Activated T-cell treated with anti-CD3 and anti-CD28 coated beads for 48 hours (primary cell): Measurements from ENCODE around the gene PPP1R16B.
"Not testable (repeated sequence)": the region's sequence is repeated elsewhere in the genome, so short reads cannot be mapped to it uniquely, and the experiment has no call there.

Experiments
- DNase-seq: peaks from one replicate; pipeline ENCODE4 v3.0.0-alpha.2; 2020; ENCODE audit warnings: low read depth

Gene PPP1R16B

DNA sequence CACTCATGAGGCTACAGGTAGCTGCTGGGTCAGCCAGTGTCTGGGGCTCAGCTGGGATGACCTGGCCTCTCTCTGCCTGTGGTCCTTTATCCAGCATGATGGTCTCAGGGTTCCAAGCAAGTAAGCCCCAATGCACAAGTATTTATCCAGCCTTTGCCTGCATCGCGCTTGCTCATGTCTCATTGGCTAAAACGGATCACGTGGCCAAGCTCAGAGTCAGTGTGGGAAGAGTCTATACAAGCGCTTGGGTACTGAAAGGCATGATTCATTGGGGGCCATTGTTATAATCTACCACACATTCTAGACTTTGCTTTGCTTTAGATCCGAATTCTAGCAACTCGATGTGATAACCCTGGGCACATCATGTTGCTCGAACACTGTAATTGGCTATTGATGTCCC is 48.3 kb downstream of the PPP1R16B start:
- DNase-seq, result no peak

DNA sequence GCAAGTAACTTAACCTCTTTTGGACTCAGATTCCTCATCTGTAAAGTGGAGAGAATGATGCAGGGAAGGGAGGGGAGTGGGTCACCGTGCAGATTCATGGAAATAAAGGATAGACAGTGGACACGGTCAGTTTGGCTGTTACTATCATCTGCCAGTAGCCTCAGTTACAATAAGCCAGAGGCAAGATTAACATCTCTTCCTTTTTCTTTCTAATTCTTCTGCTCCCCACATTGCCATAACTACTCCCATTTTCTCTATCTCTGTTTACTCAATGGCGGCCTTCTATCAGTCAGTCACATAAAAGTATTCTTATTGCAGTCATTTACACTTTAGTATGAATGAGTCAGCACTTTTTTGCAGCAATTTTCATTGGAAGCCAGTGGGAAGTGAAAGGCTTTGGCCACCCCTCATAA is 49.2 kb downstream of the PPP1R16B start:
- DNase-seq, result no peak

DNA sequence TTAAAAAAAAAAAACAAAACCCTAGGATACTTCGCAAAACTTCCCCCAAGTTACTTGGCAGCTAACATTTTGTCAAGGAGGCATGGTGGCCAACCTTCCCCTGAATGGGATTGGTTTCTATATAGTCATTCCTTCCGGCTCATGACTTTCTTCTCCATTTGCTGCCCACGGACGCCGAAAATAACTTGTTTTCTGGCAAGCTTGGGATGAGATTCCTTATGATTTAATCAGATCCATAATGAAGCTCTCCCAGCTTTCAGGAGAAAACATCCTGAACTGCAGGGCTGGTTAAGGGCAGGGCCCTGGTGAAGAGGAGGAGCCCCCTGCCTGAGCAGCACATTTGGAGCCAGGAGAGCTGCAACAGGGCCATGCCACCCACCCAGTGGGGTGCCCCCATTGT is 49.9 kb downstream of the PPP1R16B start:
- no peak for DNase-seq

DNA sequence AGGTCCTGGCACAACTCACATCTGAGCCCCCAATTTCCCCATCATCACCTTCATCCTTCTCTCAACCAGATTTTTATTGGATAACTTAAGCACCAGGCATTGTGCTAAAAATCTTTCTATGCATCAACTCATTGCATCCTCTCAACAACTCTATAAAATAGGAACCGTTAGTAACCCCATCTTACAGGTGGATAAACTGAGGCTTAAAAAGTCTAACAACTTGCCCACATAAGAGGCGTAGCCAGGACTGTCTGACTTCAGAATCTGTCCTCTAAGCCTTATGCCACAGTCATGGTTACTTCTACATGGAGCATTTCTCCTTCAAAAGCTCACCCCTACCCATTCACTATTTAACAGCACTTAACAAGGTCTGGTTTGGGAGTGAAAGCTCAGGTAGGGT is 51.1 kb downstream of the PPP1R16B start:
- DNase-seq, result no peak

DNA sequence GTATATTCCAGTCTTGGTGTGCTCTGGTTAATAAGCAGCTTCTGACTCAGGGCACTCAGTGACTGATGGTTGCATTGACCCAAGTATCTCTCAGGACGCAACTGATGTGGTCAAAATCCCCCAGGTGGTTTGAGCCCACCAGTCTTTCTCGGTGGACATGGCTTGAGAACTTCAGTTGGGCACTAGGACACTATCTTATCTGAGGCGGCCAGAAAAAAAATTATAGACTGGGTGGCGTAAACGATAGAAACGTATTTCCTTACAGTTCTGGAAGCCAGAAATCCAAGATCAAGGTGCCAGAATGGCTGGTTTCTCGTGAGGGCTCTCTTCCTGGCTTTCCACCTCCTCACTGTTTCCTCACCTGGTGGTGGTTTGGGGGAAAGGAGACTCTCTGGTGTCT is 52.2 kb downstream of the PPP1R16B start:
- no peak for DNase-seq

DNA sequence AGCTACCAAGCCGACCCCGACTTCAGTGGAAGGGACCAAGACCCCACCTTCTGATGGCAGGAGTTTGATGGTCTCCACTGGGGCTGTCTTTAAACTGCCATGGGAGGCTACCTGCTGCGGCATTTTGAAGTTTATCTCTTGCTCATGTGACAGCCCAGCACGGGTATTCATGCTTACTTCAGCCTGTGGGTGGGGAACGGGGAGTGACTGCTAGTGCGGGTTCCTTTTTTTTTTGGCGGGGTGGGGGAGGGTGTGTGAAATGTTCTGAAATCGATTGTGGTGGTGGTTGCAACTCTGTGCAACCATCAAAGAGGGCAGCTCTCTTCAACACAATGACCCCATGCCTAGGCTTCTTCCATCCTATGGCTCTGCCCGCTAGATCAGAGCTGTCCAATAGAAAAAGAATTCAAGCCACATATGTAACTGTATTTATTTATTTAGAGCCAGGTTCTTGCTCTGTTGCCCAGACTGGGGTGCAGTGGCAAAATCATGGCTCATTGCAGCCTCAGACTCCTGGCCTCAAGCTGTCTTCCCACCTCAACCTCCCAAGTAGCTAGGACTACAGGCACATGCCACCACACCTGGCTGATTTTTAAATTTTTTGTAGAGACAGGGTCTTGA is 53.7 kb downstream of the PPP1R16B start:
- DNase-seq, result no peak

DNA sequence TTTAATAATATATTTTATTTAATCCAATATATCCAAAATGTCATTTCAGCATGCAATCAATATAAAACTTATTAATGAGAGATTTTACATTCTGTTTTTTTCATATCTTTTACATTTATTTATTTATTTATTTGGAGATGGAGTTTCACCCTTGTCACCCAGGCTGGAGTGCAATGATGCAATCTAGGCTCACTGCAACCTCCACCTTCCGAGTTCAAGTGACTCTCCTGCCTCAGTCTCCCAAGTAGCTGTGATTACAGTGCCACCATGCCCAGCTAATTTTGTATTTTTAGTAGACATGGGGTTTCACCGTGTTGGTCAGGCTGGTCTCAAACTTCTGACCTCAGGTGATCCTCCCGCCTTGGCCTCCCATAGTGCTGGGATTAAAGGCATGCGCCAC is 54.4 kb downstream of the PPP1R16B start:
- not testable (repeated sequence) for DNase-seq

DNA sequence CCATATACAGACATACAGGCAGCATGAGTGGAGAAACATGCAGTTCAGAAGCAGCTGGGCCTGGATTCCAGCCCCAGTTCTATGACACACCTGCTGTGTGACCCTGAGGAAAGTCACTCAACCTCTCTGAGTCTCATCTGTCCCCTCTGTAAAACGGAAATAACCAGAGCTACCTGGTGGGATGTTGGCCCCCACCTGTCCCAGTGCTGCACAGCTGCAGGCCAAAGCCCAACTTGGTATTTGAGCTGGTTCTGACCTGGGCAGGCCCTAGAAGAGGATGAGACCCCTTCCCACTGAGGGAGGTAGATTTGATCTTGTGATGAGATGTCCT is 55.5 kb downstream of the PPP1R16B start:
- DNase-seq, result no peak

DNA sequence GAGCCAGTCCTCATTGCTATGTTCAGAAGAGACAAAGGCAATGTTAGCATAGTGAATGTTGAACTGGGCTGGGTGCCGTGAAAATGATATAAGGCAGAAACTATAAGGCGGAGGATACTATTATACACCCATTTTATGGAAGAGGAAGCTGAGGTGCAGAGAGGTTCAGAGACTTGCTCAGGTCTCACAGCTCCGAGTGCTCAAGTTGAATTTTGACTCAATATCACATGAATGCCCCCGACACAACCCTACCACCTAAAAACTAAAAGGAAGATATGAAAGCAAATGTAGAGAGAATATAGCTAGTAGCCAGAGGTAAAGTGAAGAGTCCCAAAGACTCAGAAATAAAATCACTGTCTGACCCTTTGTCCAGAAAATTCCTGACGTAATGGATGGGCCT is 56.7 kb downstream of the PPP1R16B start:
- DNase-seq, result no peak

DNA sequence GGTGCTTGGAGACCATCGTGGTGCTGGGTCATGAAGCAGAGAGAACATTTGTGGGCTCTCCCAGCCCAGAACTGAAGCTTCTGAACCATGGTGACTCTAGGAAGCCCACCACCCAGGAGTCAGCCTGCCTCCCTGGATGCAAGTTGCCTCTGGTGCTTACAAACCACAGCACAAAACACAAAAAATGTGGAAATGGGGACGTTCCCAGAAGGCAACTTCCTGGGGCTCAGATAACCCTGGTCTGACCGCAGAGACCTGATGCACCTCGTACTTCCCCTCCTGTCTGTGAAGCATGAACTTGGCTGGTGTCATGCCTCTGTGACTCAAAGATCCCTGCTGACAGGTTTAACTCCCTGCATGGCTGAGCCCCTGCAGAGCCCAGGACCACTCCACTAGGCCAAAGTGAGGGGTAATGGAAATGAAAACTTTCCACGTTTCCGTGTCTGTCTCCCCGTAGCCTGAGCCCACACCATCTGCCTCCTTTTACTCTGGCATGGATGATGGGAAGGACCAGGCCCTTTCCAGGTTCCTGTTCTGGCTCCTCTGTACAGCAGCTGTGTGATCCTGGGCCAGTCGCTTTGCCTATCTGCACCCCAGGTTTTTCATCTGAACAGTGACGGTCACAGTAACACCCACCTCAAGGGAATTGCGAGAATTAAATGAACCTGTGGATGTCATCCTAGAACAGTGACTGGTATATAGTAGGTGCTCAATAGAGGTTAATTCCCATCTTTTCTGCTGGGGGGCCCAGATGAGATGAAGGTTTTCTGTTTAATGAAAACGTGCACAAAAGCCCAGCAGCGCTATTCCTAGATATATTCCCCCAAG is 57.7 kb downstream of the PPP1R16B start:
- no peak for DNase-seq

DNA sequence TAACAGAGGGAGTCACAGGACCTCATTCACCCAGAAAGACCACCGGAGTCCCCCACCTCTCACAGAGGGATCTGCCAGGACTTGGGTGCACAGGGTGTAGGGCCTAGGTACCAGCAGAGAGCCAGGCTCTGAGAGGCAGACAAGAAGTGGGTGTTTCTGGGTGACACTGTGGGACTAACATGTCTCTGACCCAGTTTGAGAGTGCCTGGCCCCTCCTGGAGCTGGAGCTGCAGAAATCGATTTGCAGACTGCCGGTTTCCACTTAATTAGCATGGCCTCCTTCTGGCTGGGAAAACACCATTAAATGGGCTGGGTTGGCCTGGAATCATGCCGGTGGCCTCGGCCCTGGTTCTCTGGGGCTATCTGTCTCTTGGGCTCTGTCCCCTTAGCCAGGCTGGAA is 59.2 kb downstream of the PPP1R16B start:
- DNase-seq, result no peak

DNA sequence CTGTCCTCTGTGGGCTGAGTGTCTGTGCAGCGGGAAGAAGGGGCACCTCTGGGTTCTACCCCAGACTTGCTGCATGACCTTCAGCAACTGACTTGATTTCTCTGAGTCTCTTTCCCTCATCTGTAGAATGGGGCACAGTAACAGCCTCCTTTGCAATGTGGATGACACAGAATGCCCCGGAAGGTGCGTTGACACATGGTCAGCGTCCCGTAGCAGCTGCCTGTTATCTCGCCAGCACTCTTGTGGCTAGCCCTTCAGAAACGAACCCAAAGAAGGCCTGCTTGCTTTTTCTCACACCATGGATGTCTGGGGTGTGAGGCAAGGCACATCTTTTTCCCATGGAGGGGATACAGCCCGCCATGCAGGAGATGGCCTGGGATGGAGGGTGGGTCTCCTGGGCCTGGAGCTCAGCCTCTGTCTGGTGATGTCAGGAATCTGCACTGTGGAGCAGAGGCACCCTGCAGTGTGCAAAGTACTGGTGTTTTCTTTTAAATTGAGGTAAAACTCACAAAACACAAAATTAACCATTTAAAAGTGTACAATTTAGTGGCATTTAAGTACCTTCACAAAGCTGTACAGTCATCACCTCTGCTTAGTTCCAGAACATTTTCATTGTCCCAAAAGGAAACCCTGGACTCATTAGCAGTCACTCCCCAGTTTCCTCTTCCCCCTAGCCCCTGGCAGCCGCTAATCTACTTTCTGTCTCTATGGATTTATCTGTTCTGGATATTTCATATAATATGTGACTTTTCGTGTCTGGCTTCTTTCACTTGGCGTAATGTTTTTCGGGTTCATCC is 61.0 kb downstream of the PPP1R16B start:
- no peak for DNase-seq

DNA sequence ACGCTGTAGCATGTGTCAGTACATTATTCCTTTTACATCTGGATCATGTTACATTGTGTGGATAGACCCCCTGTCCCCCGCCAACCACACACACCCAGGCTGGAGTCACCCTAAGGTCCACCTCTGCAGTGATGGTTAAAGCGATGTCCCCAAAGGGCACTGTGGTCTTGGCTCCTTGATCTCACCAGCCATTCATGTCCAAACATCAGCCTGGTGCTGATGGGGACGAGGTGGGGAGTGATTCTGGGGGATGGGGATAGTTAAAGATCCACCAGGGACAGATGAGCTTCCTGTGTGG is 61.5 kb downstream of the PPP1R16B start:
- DNase-seq, result no peak

DNA sequence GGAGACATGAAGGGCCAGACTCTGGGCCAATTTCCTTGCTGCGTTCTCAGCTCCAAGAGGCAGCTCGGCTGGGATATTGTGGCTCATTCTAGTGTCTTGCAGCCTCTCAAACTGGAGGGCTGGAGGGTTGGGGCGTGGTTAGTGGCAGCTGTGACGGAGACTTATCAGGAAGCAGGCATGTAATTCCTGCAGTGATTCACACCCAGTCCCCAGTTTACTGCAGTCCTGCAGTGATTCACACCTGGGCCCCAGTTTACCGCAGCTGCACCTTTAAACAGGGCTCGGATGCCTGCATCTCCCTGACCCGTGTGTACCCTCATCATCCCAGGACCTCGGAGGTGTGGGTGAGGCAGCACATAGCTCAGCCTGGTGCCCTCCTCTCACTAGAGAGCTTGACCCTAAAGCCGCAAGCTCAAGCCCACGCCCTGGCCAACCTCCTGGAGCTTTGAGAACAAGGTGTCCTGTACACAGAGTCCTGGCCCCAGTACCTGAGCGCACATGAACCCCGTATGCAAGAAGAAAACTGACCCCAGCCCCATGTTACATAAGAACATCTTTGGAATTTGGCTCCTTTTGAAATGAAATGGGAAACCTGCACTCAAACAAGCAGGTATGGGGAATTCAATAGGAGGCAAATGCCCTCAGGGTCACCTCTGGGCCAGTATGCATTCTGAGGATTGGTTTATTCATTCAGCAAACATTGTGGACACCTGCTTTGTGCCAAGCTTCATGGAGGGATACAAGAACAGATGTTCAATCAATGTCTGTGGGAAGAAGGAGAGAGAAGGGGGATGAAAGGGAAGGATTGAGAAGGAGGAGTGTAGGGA is 65.4 kb downstream of the PPP1R16B start:
- DNase-seq, result no peak

DNA sequence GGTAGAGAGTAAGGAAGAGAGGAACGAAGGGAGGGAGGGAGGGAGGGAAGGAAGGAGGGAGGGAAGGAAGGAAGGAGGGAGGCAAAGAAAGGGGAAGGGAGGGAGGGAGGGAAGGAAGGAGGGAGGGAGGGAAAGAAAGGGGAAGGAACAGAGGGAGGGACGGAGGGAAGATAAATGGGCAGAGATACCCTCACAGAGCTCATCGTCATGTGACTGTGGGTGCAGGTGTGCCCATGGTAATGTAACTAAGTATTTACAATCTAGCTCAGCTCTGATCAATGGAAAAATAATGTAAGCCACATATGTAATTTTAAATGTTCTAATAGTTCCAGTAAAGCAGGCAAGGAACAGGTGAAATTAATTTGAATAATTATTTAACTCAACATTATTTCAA is 66.1 kb downstream of the PPP1R16B start:
- DNase-seq, result no peak

DNA sequence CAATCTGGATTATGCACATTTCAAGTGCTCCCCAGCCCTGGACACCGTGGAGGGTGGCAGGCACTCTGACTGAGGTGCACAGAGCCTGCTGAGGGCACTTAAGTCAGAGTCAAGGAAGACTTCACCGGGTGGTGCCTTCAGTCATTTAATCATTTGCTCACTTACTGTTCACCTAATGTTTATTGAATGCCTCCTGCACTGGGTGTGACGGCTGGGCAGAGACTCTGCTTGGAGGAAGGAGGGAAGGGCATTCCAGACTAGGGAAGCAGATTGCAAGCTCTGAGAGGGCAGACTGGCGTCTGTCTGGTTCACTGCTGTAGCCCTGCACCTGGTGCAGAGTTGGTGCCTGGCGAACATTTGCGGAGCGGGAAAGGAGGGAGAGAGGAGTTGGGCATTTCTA is 66.5 kb downstream of the PPP1R16B start:
- DNase-seq, result no peak

DNA sequence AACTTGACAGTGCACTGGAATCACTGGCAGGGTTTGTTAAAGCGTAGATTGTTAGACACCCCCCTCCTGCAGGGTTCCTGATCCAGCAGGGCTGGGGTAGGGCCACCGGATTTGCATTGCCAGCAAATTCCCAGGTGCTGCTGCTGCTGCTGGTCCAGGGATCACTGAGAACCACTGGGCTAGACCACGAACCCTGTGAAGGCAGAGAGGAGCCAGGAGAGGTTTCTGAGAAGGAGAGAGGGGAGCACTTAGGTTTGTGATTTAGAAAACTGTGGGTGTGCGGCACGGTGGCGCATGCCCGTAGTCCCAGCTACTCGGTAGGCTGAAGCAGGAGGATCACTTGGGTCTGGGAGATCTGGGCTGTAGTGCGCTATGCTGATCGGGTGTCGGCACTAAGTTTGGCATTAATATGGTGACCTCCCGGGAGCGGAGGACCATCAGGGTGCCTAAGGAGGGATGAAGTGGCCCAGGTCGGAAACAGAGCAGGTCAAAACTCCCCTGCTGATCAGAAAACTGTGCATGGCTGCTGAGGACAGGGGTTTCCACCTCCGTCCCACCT is 67.1 kb downstream of the PPP1R16B start:
- DNase-seq, result no peak

DNA sequence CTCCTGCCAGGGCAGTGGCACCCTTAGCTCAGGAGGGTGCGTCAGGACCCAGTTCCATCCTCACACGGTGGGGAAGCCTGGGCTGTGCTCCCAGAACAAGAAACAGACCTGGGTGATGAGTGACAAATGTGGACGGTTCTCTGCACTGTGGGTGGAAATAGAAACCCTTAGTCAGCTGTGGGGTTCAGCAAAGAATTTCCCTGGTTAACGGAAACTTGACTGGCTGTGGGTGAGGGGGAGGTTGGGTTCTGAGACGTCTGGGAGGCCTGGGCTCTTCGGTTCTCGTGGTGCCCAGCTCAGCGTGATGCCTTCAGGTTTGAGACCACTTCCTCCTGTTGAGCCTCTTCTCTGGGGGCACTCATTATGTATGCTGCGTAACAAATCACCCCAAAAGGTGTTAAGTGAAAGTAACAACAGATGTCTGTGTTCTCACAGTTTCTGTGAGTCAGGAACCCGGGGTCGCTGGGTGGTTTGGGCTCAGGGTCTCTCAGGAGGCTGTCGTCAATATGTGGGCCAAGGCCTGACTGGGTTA is 67.6 kb downstream of the PPP1R16B start:
- peak; percentile 78 for DNase-seq

DNA sequence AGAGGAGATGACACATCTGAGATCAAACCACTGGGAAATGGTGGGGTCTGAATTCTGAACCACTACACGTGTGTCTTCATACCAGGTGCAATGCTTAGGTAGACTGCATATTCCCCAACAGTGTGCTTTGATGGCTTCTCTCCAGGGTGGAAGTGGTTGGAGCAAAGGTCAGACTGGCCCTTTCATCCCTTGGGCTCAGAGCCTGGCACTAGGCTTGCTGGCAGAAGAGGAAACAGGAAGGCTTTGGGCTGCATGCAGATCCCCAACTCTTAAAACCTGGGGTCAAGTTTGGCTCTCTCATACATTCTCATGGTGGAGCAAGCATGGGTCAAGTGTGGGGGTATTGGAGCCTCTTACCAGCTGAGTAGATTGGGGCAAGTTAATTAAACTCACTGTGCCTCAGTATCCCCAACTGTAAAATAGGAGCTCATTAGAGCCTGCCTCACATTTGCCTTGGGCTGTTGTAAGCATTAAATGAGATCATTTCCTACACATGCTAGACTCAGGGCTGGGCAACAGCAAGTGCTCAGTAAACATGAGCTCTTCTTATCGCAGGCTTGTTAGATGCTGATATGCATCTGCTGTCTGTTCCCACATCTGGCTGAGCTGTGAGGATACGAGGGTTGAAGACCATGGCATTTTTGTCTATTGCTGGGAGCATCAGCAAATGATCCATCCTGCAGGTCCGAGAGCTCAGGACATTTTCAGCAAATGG is 69.1 kb downstream of the PPP1R16B start:
- DNase-seq, result no peak

DNA sequence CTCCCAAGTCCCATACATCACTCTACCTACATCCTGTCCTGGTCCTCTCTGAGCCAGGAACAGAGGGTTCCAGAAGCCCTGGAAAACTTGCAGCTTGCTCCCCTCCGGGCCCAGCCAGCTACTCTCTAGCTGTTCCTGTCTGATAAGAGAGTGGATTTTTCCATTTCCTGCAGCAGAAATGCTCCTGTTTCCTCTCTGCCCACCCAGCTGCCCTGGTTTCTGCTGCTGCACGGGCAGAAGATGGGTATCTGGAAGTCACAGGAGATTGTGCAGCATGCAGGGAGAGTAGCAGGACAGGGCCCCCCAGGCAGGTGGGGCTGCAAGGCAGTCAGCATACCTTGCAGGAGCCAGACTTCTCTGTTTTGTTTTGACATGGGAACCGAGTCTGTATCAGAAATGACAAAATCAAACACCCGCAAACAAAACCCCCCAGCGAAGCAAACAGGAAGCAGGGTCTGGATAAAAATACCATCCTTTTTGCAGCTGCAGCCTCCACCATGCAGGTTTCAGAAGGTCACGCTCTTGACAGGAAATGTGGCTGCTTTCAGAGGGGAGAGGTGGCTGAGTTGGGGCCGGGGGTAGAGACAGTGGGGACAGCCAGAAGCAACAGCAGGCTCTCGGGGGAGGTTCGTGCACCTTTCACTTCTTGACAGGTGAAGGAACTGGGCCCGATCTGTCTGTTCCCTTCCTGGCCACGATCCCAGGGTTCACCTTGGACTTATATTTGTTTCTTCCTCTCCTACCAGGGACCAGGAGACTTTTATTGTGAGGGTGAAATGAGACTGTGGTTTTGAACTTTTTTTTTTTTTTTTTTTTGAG is 69.9 kb downstream of the PPP1R16B start:
- DNase-seq, result no peak
